HepG2 (cell line): ENCODE results near the gene COBLL1. TPM values are rescaled to one million over a fixed set of nuclear protein-coding genes. Genes with fewer than 3 reads are reported as not detected.

Experiments used
- ATAC-seq: fragments of 200-7000 bp; cut with Tn5 transposase; 3 replicates; pipeline ENCODE4 v1.9.1; 2020; ENCODE audit warnings: mild to moderate bottlenecking, moderate library complexity
- BruUV-seq: library from RNA; stranded (reverse); fragments of 400-500 nt; replicated peaks from 2 replicates; lab custom pipeline; 2021; lab: Mats Ljungman, UMichigan
- CTCF ChIA-PET: fragments of 300-600 bp; formaldehyde crosslinking; extraction: SDS; loops from one replicate; lab custom pipeline; 2021; ENCODE audit warnings: low total read pairs, inconsistent platforms, low intra/inter-chr PET ratio; lab: Yijun Ruan, JAX
- POLR2A ChIA-PET: fragments of 350-600 bp; sonication (Branson Sonifier 250); formaldehyde crosslinking; loops from one replicate; lab custom pipeline; 2020; ENCODE audit warnings: antibody characterized with exemption, inconsistent platforms; lab: Yijun Ruan, JAX
- DNase-seq: peaks from one replicate; pipeline ENCODE4 v3.0.0-alpha.2; 2015; ENCODE audit warnings: low spot score
- FAIRE-seq: peaks from 3 replicates; lab custom pipeline; 2011; peaks lifted over from hg19 to GRCh38; lab: Jason Lieb, UNC
- H2AFZ ChIP-seq: one replicate; pipeline ENCODE4 v1.6.1; 2011; ENCODE audit warnings: low read length, inconsistent platforms
- H3K27ac ChIP-seq: fragments of 300-600 bp; 3 replicates; pipeline ENCODE4 v1.8.0; 2011; ENCODE audit warnings: mixed run types, mild to moderate bottlenecking, mixed read lengths, low read length, inconsistent platforms; ENCODE audit not compliant: insufficient read depth; ENCODE audit errors: extremely low read length
- H3K27me3 ChIP-seq, 2 experiments: fragments of 200-600 bp in 1 of 2; 2 replicates in 1 of 2; 3 replicates in 1 of 2; pipeline versions ENCODE4 v1.6.0 to v1.8.0; 2011; ENCODE audit warnings: low read length in 2 of 2, mild to moderate bottlenecking in 2 of 2, moderate library complexity in 2 of 2, inconsistent platforms in 1 of 2; ENCODE audit not compliant: insufficient read depth in 2 of 2, control insufficient read depth in 1 of 2
- H3K36me3 ChIP-seq, 2 experiments: fragments of 200-600 bp in 1 of 2; replicated peaks in 1 of 2; 2 replicates in 1 of 2; 3 replicates in 1 of 2; pipeline versions ENCODE4 v1.5.1 to v1.8.0; 2011; ENCODE audit warnings: low read length in 2 of 2, inconsistent platforms in 1 of 2; ENCODE audit not compliant: insufficient read depth in 2 of 2, control insufficient read depth in 1 of 2
- H3K4me1 ChIP-seq: 2 replicates; pipeline ENCODE4 v1.5.1; 2012; ENCODE audit warnings: low read length, inconsistent platforms; ENCODE audit not compliant: insufficient read depth
- H3K4me2 ChIP-seq: 2 replicates; pipeline ENCODE4 v1.6.0; 2011; ENCODE audit warnings: low read depth, low read length, inconsistent platforms
- H3K4me3 ChIP-seq, 3 experiments: fragments of 200-600 bp in 1 of 3; sonication (generic), shearing (Covaris generic) in 1 of 3; replicated peaks in 1 of 3; 2 replicates each; pipeline ENCODE4 v1.5.1; 2011 to 2016; ENCODE audit warnings: low read length in 3 of 3, inconsistent platforms in 2 of 3, low read depth in 2 of 3, mild to moderate bottlenecking in 2 of 3, control low read depth in 1 of 3, mixed read lengths in 1 of 3; ENCODE audit not compliant: insufficient read depth in 1 of 3
- H3K79me2 ChIP-seq: one replicate; pipeline ENCODE4 v1.6.1; 2011; ENCODE audit warnings: low read length, inconsistent platforms; ENCODE audit not compliant: insufficient read depth
- H3K9ac ChIP-seq: 2 replicates; pipeline ENCODE4 v1.6.0; 2011; ENCODE audit warnings: mild to moderate bottlenecking, low read depth, low read length, inconsistent platforms; ENCODE audit not compliant: insufficient read depth
- H3K9me3 ChIP-seq: 2 replicates; pipeline ENCODE4 v1.5.1; 2012; ENCODE audit warnings: mild to moderate bottlenecking, low read length
- H4K20me1 ChIP-seq: 2 replicates; pipeline ENCODE4 v1.6.0; 2011; ENCODE audit warnings: inconsistent platforms, mild to moderate bottlenecking, low read length, moderate library complexity; ENCODE audit not compliant: insufficient read depth
- CREB1 ChIP-seq, 2 experiments: fragments of 450-650 bp in 1 of 2; IDR thresholded peaks; 2 replicates each; pipeline ENCODE4 v1.6.1; 2016 to 2017; ENCODE audit warnings: control low read depth in 1 of 2, mild to moderate bottlenecking in 1 of 2, missing compliant biosample characterization in 1 of 2, missing genetic modification characterization in 1 of 2
- EEA1 ChIP-seq: sonication (generic); formaldehyde crosslinking; IDR thresholded peaks from 2 replicates; pipeline ENCODE4 v1.5.1; 2020; ENCODE audit warnings: mild to moderate bottlenecking, missing genetic modification reagents, borderline replicate concordance
- FOSL2 ChIP-seq: sonication (generic); formaldehyde crosslinking; IDR thresholded peaks from 2 replicates; pipeline ENCODE4 v1.4.0; 2020; ENCODE audit warnings: missing genetic modification reagents
- KDM2A ChIP-seq: sonication (generic); formaldehyde crosslinking; IDR thresholded peaks from 2 replicates; pipeline ENCODE4 v1.4.0; 2020; ENCODE audit warnings: low read depth, missing genetic modification reagents, borderline replicate concordance
- KMT2B ChIP-seq: IDR thresholded peaks from 2 replicates; pipeline ENCODE4 v1.6.1; 2016; ENCODE audit warnings: missing genetic modification reagents, missing compliant biosample characterization
- MAZ ChIP-seq, 2 experiments: sonication (generic) in 1 of 2; formaldehyde crosslinking in 1 of 2; IDR thresholded peaks; 2 replicates each; pipeline versions ENCODE4 v1.5.0 to v1.6.1; 2012 to 2020; ENCODE audit warnings: low read depth in 2 of 2, mild to moderate bottlenecking in 2 of 2, borderline replicate concordance in 1 of 2, improper control_type of control experiment in 1 of 2, low read length in 1 of 2, missing genetic modification reagents in 1 of 2, moderate library complexity in 1 of 2
- PPARG ChIP-seq: conservative IDR thresholded peaks from 2 replicates; pipeline ENCODE4 v1.6.1; 2016; ENCODE audit warnings: missing biosample characterization, missing genetic modification reagents
- RFXANK ChIP-seq: IDR thresholded peaks from 2 replicates; pipeline ENCODE4 v1.6.1; 2016
- RNF2 ChIP-seq: fragments of 450-650 bp; conservative IDR thresholded peaks from 2 replicates; pipeline ENCODE4 v1.6.1; 2016; ENCODE audit warnings: low read depth
- SOX5 ChIP-seq: IDR thresholded peaks from 2 replicates; pipeline ENCODE4 v1.6.1; 2016; ENCODE audit warnings: borderline replicate concordance
- SP4 ChIP-seq: sonication (generic); formaldehyde crosslinking; IDR thresholded peaks from 2 replicates; pipeline ENCODE4 v1.8.1; 2023; ENCODE audit warnings: mild to moderate bottlenecking, missing genetic modification reagents
- TEAD3 ChIP-seq: optimal IDR thresholded peaks from 2 replicates; pipeline ENCODE3; 2016; ENCODE audit warnings: borderline replicate concordance
- ZNF33A ChIP-seq: sonication (generic); formaldehyde crosslinking; IDR thresholded peaks from 2 replicates; pipeline ENCODE4 v1.5.1; 2020; ENCODE audit warnings: missing genetic modification reagents, mild to moderate bottlenecking, moderate library complexity, borderline replicate concordance
- ZNF431 ChIP-seq: sonication (generic); formaldehyde crosslinking; IDR thresholded peaks from 2 replicates; pipeline ENCODE4 v1.9.0; 2022; ENCODE audit warnings: missing genetic modification reagents, low read depth, mild to moderate bottlenecking, borderline replicate concordance
- ZNF777 ChIP-seq: sonication (generic); formaldehyde crosslinking; IDR thresholded peaks from 2 replicates; pipeline ENCODE4 v1.4.0; 2020; ENCODE audit warnings: missing genetic modification reagents
- ZNF891 ChIP-seq: sonication (generic); formaldehyde crosslinking; IDR thresholded peaks from 2 replicates; pipeline ENCODE4 v1.5.0; 2020; ENCODE audit warnings: mild to moderate bottlenecking, missing genetic modification reagents
- ZZZ3 ChIP-seq: sonication (generic); formaldehyde crosslinking; IDR thresholded peaks from 2 replicates; pipeline ENCODE4 v1.4.0; 2020; ENCODE audit warnings: missing genetic modification reagents, mild to moderate bottlenecking, borderline replicate concordance
- in situ Hi-C: cut with HindIII; loops from 2 replicates; pipeline ENCODE4 v1.10.0; 2017; ENCODE audit warnings: low pct_unique_long_range_greater_than_20kb; ENCODE audit not compliant: extremely low pct_ligation_motif_present
- intact Hi-C: fragments of 100-400 bp; cut with micrococcal nuclease; formaldehyde crosslinking; loops from one replicate; pipeline ENCODE4 v1.10.0; 2022; ENCODE audit not compliant: unreplicated experiment
- polyA plus RNA-seq, 8 experiments: library from polyadenylated mRNA; depleted of rRNA in 3 of 8; stranded (reverse) in 7 of 8; unstranded in 1 of 8; fragments of >200 nt; fragmentation: Illumina TruSeq in 4 of 8; extraction: Trizol in 4 of 8; gene quantifications; 2 replicates each; pipeline versions ENCODE4 v1.2.1 to v1.2.3, GENCODE V29; 2011 to 2016; ENCODE audit warnings: low read depth in 4 of 8, missing spikeins in 1 of 8, mixed read lengths in 1 of 8; ENCODE audit not compliant: insufficient read depth in 1 of 8
- total RNA-seq, 5 experiments: library from RNA; depleted of rRNA; stranded (reverse); fragments of >200 nt; fragmentation: Illumina TruSeq; extraction: Trizol; gene quantifications; 2 replicates each; pipeline ENCODE4 v1.2.3, GENCODE V29; 2016; ENCODE audit warnings: low read depth in 1 of 5
- TF ChIP-seq, protein P1 (sequence below): sonication (generic); formaldehyde crosslinking; IDR thresholded peaks from 2 replicates; pipeline ENCODE4 v1.8.1; 2022; ENCODE audit warnings: mild to moderate bottlenecking, missing genetic modification reagents
- TF ChIP-seq, protein P2 (sequence below): sonication (generic); formaldehyde crosslinking; IDR thresholded peaks from 2 replicates; pipeline ENCODE4 v1.5.0; 2020; ENCODE audit warnings: missing genetic modification reagents
- TF ChIP-seq, protein P3 (sequence below): sonication (generic); formaldehyde crosslinking; IDR thresholded peaks from 2 replicates; pipeline ENCODE4 v1.4.0; 2020; ENCODE audit warnings: missing genetic modification reagents, mild to moderate bottlenecking, borderline replicate concordance

The COBLL1 gene
- total and polyA plus RNA-seq, 2 of the 13 experiments (the other 11 are each of a cell fraction or from before 2014, with no cell fraction given), result 32.6 to 86.8 TPM

DNA sequence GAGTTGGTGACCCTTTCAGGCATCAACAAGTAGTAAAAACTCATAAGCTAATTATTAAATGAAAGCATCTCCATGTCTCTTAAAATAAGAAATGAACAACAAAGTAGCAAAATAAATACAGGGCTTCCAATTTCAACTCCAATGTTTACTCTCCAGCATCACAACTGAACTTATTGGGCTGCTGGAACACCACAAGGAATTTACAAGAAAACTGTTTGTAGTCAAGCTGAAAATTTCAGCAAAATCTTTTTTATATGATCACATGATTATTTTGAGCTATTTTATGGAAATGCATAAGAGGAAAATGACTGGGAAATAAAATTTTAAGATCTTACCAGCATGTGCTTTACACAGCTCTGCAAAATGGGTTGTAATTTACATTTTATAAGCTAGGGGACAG, 28.1 kb downstream of the COBLL1 start:
- Histone ChIP-seq H3K27me3 (no peaks in the 10 kb centered on the region), H3K4me1 (peaks cover 82% of the 10 kb centered on the region), H2AFZ (no peak overlapping the region), H4K20me1 (no peaks in the 10 kb centered on the region), H3K9ac (no peak overlapping the region), H3K4me3 (no peak overlapping the region), H3K4me2 (no peak overlapping the region), H3K79me2 (peaks cover 94% of the 10 kb centered on the region), H3K36me3 (no peaks in the 10 kb centered on the region), H3K9me3 (no peaks in the 10 kb centered on the region), H3K27ac (no peak overlapping the region)
- no TSS peak for BruUV-seq
- ATAC-seq, result no peak
- TF ChIP-seq PPARG (CRISPR knock-in tag), result no peak
- no peak for TF ChIP-seq ZNF33A
- TF ChIP-seq, protein P1, sequence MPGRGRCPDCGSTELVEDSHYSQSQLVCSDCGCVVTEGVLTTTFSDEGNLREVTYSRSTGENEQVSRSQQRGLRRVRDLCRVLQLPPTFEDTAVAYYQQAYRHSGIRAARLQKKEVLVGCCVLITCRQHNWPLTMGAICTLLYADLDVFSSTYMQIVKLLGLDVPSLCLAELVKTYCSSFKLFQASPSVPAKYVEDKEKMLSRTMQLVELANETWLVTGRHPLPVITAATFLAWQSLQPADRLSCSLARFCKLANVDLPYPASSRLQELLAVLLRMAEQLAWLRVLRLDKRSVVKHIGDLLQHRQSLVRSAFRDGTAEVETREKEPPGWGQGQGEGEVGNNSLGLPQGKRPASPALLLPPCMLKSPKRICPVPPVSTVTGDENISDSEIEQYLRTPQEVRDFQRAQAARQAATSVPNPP (CRISPR knock-in tag), result no peak
- no peak for TF ChIP-seq MAZ (IDR thresholded peaks at IDR 0.05; ENCODE audit: borderline replicate concordance, low read depth, low read length)
- TF ChIP-seq MAZ (CRISPR knock-in tag; IDR thresholded peaks at IDR 0.05; ENCODE audit: low read depth), result no peak
- no peak for TF ChIP-seq EEA1 (CRISPR knock-in tag)
- TF ChIP-seq ZNF891, result no peak
- no peak for TF ChIP-seq CREB1 (IDR thresholded peaks at IDR 0.05)
- TF ChIP-seq CREB1 (CRISPR knock-in tag; IDR thresholded peaks at IDR 0.05), result no peak
- no peak for TF ChIP-seq RNF2
- no peak for TF ChIP-seq SP4 (CRISPR knock-in tag)
- TF ChIP-seq KDM2A (CRISPR knock-in tag), result no peak
- TF ChIP-seq RFXANK (CRISPR knock-in tag), result no peak
- no peak for TF ChIP-seq ZZZ3 (CRISPR knock-in tag)
- no peak for TF ChIP-seq TEAD3 (CRISPR knock-in tag)
- TF ChIP-seq ZNF777 (CRISPR knock-in tag), result no peak
- TF ChIP-seq KMT2B (CRISPR knock-in tag), result no peak
- TF ChIP-seq FOSL2 (CRISPR knock-in tag), result no peak
- TF ChIP-seq, protein P2, sequence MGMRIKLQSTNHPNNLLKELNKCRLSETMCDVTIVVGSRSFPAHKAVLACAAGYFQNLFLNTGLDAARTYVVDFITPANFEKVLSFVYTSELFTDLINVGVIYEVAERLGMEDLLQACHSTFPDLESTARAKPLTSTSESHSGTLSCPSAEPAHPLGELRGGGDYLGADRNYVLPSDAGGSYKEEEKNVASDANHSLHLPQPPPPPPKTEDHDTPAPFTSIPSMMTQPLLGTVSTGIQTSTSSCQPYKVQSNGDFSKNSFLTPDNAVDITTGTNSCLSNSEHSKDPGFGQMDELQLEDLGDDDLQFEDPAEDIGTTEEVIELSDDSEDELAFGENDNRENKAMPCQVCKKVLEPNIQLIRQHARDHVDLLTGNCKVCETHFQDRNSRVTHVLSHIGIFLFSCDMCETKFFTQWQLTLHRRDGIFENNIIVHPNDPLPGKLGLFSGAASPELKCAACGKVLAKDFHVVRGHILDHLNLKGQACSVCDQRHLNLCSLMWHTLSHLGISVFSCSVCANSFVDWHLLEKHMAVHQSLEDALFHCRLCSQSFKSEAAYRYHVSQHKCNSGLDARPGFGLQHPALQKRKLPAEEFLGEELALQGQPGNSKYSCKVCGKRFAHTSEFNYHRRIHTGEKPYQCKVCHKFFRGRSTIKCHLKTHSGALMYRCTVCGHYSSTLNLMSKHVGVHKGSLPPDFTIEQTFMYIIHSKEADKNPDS, result no peak
- TF ChIP-seq SOX5 (CRISPR knock-in tag), result no peak
- TF ChIP-seq ZNF431 (CRISPR knock-in tag), result no peak
- TF ChIP-seq, protein P3, sequence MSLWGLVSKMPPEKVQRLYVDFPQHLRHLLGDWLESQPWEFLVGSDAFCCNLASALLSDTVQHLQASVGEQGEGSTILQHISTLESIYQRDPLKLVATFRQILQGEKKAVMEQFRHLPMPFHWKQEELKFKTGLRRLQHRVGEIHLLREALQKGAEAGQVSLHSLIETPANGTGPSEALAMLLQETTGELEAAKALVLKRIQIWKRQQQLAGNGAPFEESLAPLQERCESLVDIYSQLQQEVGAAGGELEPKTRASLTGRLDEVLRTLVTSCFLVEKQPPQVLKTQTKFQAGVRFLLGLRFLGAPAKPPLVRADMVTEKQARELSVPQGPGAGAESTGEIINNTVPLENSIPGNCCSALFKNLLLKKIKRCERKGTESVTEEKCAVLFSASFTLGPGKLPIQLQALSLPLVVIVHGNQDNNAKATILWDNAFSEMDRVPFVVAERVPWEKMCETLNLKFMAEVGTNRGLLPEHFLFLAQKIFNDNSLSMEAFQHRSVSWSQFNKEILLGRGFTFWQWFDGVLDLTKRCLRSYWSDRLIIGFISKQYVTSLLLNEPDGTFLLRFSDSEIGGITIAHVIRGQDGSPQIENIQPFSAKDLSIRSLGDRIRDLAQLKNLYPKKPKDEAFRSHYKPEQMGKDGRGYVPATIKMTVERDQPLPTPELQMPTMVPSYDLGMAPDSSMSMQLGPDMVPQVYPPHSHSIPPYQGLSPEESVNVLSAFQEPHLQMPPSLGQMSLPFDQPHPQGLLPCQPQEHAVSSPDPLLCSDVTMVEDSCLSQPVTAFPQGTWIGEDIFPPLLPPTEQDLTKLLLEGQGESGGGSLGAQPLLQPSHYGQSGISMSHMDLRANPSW (CRISPR knock-in tag), result no peak
- no peak for FAIRE-seq
- ChIA-PET CTCF (no interaction called here), POLR2A (interaction anchor here (1.5 kb wide), 1 partner anchor 29 kb away, joined by 8 read pairs; the partner anchor contains the start of gene COBLL1)
- in situ Hi-C loops (no loop called here), intact Hi-C loops (no loop called here)
- no peak for DNase-seq
